ENCODE data around the gene EPHB1. TPM values are rescaled to one million over a fixed set of nuclear protein-coding genes. Genes with fewer than 3 reads are reported as not detected.

Gene EPHB1
- total RNA-seq, 1 experiment from 2014 or later = 2.5 TPM

DNA sequence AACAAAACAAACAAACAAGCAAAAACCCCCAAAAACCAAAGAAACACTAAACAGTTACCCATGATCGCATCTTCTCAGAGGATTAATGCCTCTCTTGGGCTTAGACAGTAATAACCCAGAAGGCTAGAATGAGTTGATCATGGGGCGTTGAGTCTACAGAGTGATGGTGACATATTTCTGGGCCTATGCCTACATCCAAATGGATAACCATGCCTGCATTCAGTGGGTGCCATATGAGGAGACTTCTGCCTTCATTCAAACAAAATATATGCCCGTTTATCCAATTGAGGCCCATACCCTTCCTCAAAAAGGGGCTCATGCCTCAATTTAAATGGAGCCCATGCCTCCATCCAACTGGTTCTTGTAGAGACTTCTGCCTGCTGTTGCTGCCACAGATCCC, 284.0 kb downstream of the EPHB1 start:
- Histone ChIP-seq H3K4me3 (no peak overlapping the region), H3K27me3 (no peaks in the 10 kb centered on the region), H3K9me3 (replicated peaks) (no peaks in the 10 kb centered on the region), H3K4me1 (no peaks in the 10 kb centered on the region), H3K27ac (no peak overlapping the region), H3K36me3 (no peaks in the 10 kb centered on the region)
- DNase-seq = no peak

GRCh38 chr3:135081451-135081850, 286.4 kb downstream of the EPHB1 start:
- no peak for DNase-seq
- no peak overlapping the region for H3K27ac ChIP-seq
- no peak overlapping the region for H3K4me3 ChIP-seq
- no peaks in the 10 kb centered on the region for H3K9me3 ChIP-seq (replicated peaks)
- H3K36me3 ChIP-seq = no peaks in the 10 kb centered on the region
- H3K27me3 ChIP-seq = no peaks in the 10 kb centered on the region
- no peaks in the 10 kb centered on the region for H3K4me1 ChIP-seq

- Histone ChIP-seq H3K4me1 (no peaks in the 10 kb centered on the region), H3K4me3 (no peak overlapping the region), H3K36me3 (no peaks in the 10 kb centered on the region), H3K27ac (no peak overlapping the region), H3K9me3 (replicated peaks) (no peaks in the 10 kb centered on the region), H3K27me3 (no peaks in the 10 kb centered on the region)
- DNase-seq = no peak
Observed at GRCh38 chr3:135081856-135082434, 286.9 kb downstream of the EPHB1 start.

DNA sequence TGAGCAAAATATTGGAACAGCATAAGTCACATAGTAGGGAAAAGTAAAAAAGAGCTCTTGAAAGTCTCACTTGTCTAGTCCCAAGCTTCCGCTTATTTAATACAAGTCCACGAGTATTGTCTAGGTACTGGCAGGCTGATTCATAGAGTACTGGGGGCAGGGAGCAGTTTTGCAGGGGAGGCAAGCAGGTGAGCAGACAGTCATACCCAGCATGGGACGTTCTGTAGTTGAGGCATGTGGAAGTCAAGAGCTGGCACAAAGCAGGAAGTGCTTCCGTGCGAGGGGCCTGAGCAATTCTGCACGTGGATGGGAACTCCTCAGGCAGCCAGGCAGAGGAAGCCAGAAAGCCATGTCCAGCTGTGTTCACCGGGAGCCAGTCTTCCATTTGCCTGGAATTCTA, 287.6 kb downstream of the EPHB1 start:
- Histone ChIP-seq H3K27me3 (no peaks in the 10 kb centered on the region), H3K4me1 (no peaks in the 10 kb centered on the region), H3K9me3 (replicated peaks) (no peaks in the 10 kb centered on the region), H3K36me3 (no peaks in the 10 kb centered on the region), H3K4me3 (no peak overlapping the region), H3K27ac (no peak overlapping the region)
- no peak for DNase-seq

GRCh38 chr3:135083179-135083578, 288.1 kb downstream of the EPHB1 start:
- Histone ChIP-seq H3K4me1 (no peaks in the 10 kb centered on the region), H3K27me3 (no peaks in the 10 kb centered on the region), H3K4me3 (no peak overlapping the region), H3K27ac (no peak overlapping the region), H3K36me3 (no peaks in the 10 kb centered on the region), H3K9me3 (replicated peaks) (no peaks in the 10 kb centered on the region)
- DNase-seq = no peak

DNA sequence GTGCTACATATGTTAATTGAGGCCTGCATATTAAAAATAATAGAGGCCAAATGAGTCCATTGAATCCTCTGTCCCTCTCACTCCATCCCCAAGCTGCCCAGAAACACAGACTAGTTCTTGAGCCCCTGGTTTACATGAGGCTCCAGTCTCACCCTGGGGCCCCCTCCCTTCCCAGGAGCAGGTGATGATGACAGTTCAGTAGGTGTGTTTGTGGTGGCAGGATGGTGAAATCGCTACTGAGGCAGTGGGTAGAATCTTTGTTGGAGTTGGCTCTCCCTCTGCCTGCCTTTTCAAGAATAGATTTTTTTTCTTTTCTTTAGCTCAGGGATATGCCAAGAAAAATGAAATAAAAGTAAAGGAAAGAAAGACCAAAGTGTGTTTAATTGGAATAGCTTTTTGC, 288.7 kb downstream of the EPHB1 start:
- no peaks in the 10 kb centered on the region for H3K9me3 ChIP-seq (replicated peaks)
- no peak overlapping the region for H3K4me3 ChIP-seq
- no peaks in the 10 kb centered on the region for H3K36me3 ChIP-seq
- H3K27ac ChIP-seq = no peak overlapping the region
- H3K4me1 ChIP-seq = no peaks in the 10 kb centered on the region
- DNase-seq = no peak
- H3K27me3 ChIP-seq = no peaks in the 10 kb centered on the region

DNA sequence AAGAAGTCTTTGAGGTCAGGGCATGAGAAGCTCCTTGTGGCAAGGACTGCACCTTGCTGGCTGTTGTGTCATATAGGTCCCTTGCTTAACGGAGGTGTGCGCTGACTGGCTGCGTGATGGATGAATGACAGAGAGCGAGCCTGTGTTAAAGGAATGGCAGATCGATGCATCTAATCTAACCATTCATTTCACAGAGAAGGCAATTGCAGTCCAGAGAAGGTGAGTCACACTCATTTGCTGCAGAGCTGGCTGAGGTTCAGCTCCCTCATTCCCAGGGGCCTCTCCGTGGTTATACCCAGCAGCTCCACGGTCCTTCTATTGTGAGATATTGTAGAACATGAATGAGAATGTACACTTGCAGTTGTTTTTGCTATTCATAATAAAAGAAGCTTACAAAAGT, 289.3 kb downstream of the EPHB1 start:
- H3K27me3 ChIP-seq = no peaks in the 10 kb centered on the region
- no peaks in the 10 kb centered on the region for H3K36me3 ChIP-seq
- no peak for DNase-seq
- no peak overlapping the region for H3K27ac ChIP-seq
- H3K4me3 ChIP-seq = no peak overlapping the region
- no peaks in the 10 kb centered on the region for H3K4me1 ChIP-seq
- no peaks in the 10 kb centered on the region for H3K9me3 ChIP-seq (replicated peaks)

DNA sequence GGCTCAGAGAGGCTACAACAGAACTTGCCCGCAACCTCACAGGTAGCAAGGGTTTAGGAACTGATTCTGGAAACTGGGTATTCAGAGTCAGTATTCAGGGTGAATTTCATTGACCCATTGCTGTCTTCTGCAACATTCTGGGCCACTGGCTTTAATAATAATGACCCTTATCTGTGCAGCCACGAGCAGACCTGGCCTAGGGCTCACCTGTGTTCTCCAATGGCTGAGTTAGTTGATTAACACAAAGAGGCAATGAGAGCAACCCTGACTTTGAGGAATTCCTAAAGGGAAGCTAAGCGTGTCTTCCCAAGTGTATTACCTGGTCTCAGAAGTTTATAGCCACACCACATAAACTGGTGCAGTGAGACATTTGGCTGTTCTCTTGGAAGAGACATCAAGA, 289.9 kb downstream of the EPHB1 start:
- Histone ChIP-seq H3K27me3 (no peaks in the 10 kb centered on the region), H3K36me3 (no peaks in the 10 kb centered on the region), H3K4me1 (no peaks in the 10 kb centered on the region), H3K27ac (no peak overlapping the region), H3K4me3 (no peak overlapping the region), H3K9me3 (replicated peaks) (no peaks in the 10 kb centered on the region)
- DNase-seq = no peak

- Histone ChIP-seq H3K27me3 (no peaks in the 10 kb centered on the region), H3K4me1 (no peaks in the 10 kb centered on the region), H3K4me3 (no peak overlapping the region), H3K27ac (no peak overlapping the region), H3K9me3 (replicated peaks) (no peaks in the 10 kb centered on the region), H3K36me3 (no peaks in the 10 kb centered on the region)
- DNase-seq = no peak
Observed at GRCh38 chr3:135085652-135086436, 290.8 kb downstream of the EPHB1 start.

- Histone ChIP-seq H3K4me1 (no peaks in the 10 kb centered on the region), H3K9me3 (replicated peaks) (no peaks in the 10 kb centered on the region), H3K36me3 (no peaks in the 10 kb centered on the region), H3K4me3 (no peak overlapping the region), H3K27ac (no peak overlapping the region), H3K27me3 (no peaks in the 10 kb centered on the region)
- DNase-seq = no peak
Observed at GRCh38 chr3:135087782-135088181, 292.7 kb downstream of the EPHB1 start.

GRCh38 chr3:135089451-135089850, 294.4 kb downstream of the EPHB1 start:
- no peaks in the 10 kb centered on the region for H3K9me3 ChIP-seq (replicated peaks)

GRCh38 chr3:135090020-135090717, 295.1 kb downstream of the EPHB1 start:
- Histone ChIP-seq H3K27ac (no peak overlapping the region), H3K27me3 (no peaks in the 10 kb centered on the region), H3K4me1 (no peaks in the 10 kb centered on the region), H3K4me3 (no peak overlapping the region), H3K9me3 (replicated peaks) (no peaks in the 10 kb centered on the region), H3K36me3 (no peaks in the 10 kb centered on the region)
- DNase-seq = no peak

More at GRCh38 chr3:135089451-135089850, 294.4 kb downstream of the EPHB1 start:
- H3K36me3 ChIP-seq = no peaks in the 10 kb centered on the region
- H3K4me1 ChIP-seq = no peaks in the 10 kb centered on the region
- no peak overlapping the region for H3K4me3 ChIP-seq
- no peak overlapping the region for H3K27ac ChIP-seq
- no peak for DNase-seq
- no peaks in the 10 kb centered on the region for H3K27me3 ChIP-seq

DNA sequence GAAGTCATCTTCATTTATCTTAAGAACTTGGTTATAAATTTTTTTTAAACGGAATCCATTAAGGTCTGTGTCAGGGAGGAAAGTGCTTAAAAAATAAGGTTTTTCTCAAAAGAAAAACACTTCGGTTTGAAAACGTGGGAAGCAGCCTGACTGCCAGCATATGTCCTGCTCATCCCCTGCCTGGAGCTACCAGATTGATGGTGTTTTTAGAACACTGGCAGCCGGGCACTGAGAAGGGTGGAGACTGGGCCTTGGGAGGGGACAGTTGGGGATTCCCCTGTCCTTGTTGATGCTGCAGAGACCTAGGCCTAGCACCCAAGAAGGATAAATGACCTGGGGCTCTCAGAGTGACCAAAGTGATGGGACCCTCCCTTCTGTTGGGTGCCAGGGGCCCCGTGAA, 296.9 kb downstream of the EPHB1 start:
- no peak overlapping the region for H3K4me3 ChIP-seq
- H3K9me3 ChIP-seq (replicated peaks) = no peaks in the 10 kb centered on the region
- no peaks in the 10 kb centered on the region for H3K36me3 ChIP-seq
- no peak overlapping the region for H3K27ac ChIP-seq
- no peaks in the 10 kb centered on the region for H3K4me1 ChIP-seq
- no peak for DNase-seq
- no peaks in the 10 kb centered on the region for H3K27me3 ChIP-seq

GRCh38 chr3:135093121-135093520, 298.1 kb downstream of the EPHB1 start:
- no peak for DNase-seq
- H3K36me3 ChIP-seq = no peaks in the 10 kb centered on the region
- H3K27ac ChIP-seq = no peak overlapping the region
- no peaks in the 10 kb centered on the region for H3K4me1 ChIP-seq
- no peaks in the 10 kb centered on the region for H3K27me3 ChIP-seq
- no peaks in the 10 kb centered on the region for H3K9me3 ChIP-seq (replicated peaks)
- H3K4me3 ChIP-seq = no peak overlapping the region

GRCh38 chr3:135097276-135097946, 302.4 kb downstream of the EPHB1 start:
- no peaks in the 10 kb centered on the region for H3K9me3 ChIP-seq (replicated peaks)
- no peaks in the 10 kb centered on the region for H3K4me1 ChIP-seq
- H3K36me3 ChIP-seq = no peaks in the 10 kb centered on the region
- H3K4me3 ChIP-seq = no peak overlapping the region
- DNase-seq = no peak
- no peaks in the 10 kb centered on the region for H3K27me3 ChIP-seq
- H3K27ac ChIP-seq = no peak overlapping the region

Data from SJCRH30 (cell line).